Neutrophil (primary cell): Measurements from ENCODE around the gene NPHP1.
"Not testable (repeated sequence)": the region's sequence is repeated elsewhere in the genome, so short reads cannot be mapped to it uniquely, and the experiment has no call there.

ENCODE experiments used
- H3K27ac ChIP-seq: fragments of 200-600 bp; sonication (generic); 2 replicates; pipeline ENCODE4 v1.5.1; 2016; ENCODE audit warnings: mild to moderate bottlenecking, moderate library complexity
- H3K27me3 ChIP-seq: fragments of 200-600 bp; sonication (generic); 2 replicates; pipeline ENCODE4 v1.6.0; 2016; ENCODE audit warnings: mild to moderate bottlenecking
- H3K36me3 ChIP-seq: fragments of 200-600 bp; sonication (generic); 2 replicates; pipeline ENCODE4 v1.5.1; 2017
- H3K4me1 ChIP-seq, 2 experiments: fragments of 200-600 bp in 1 of 2; sonication (generic) in 1 of 2; 1 replicate in 1 of 2; 2 replicates in 1 of 2; pipeline versions ENCODE4 v1.5.1 to v1.6.1; 2013 to 2016; ENCODE audit warnings: low read depth in 1 of 2, low read length in 1 of 2, mild to moderate bottlenecking in 1 of 2, moderate library complexity in 1 of 2; ENCODE audit not compliant: control insufficient read depth in 1 of 2, insufficient read depth in 1 of 2
- H3K4me3 ChIP-seq, 2 experiments: fragments of 200-600 bp in 1 of 2; sonication (generic) in 1 of 2; 1 replicate in 1 of 2; 2 replicates in 1 of 2; pipeline ENCODE4 v1.5.1; 2013 to 2016; ENCODE audit warnings: low read depth in 1 of 2, low read length in 1 of 2, mild to moderate bottlenecking in 1 of 2, moderate library complexity in 1 of 2
- H3K9me3 ChIP-seq: fragments of 200-600 bp; sonication (generic); 2 replicates; pipeline ENCODE4 v1.5.1; 2016
- CTCF ChIP-seq: fragments of 200-600 bp; sonication (generic); IDR thresholded peaks from 2 replicates; pipeline ENCODE4 v1.5.1; 2016; ENCODE audit warnings: antibody characterized with exemption

The NPHP1 gene

GRCh38 chr2:110197452-110197851, 7.4 kb downstream of the NPHP1 start:
- no peak for TF ChIP-seq CTCF
- Histone ChIP-seq H3K27me3 (no peaks in the 10 kb centered on the region), H3K4me3 (no peak overlapping the region), H3K9me3 (no peaks in the 10 kb centered on the region), H3K27ac (no peak overlapping the region), H3K36me3 (no peaks in the 10 kb centered on the region), H3K4me1 (no peaks in the 10 kb centered on the region)

GRCh38 chr2:110190169-110190568, 14.6 kb downstream of the NPHP1 start:
- H3K4me1 ChIP-seq, H3K27me3 ChIP-seq, H3K9me3 ChIP-seq, H3K4me3 ChIP-seq, H3K36me3 ChIP-seq, H3K27ac ChIP-seq: not testable (repeated sequence)

GRCh38 chr2:110182449-110182848, 22.4 kb downstream of the NPHP1 start:
- no peak overlapping the region for H3K27ac ChIP-seq
- no peaks in the 10 kb centered on the region for H3K27me3 ChIP-seq
- TF ChIP-seq CTCF, result no peak
- H3K4me3 ChIP-seq, result no peak overlapping the region
- H3K9me3 ChIP-seq, result no peaks in the 10 kb centered on the region
- no peaks in the 10 kb centered on the region for H3K4me1 ChIP-seq
- H3K36me3 ChIP-seq, result no peaks in the 10 kb centered on the region

- Histone ChIP-seq H3K27me3 (no peaks in the 10 kb centered on the region), H3K4me3 (no peak overlapping the region), H3K9me3 (no peaks in the 10 kb centered on the region), H3K36me3 (no peaks in the 10 kb centered on the region), H3K27ac (no peak overlapping the region), H3K4me1 (no peaks in the 10 kb centered on the region)
- no peak for TF ChIP-seq CTCF
Measured at GRCh38 chr2:110180036-110180435, 24.8 kb downstream of the NPHP1 start.

GRCh38 chr2:110173523-110173922, 31.3 kb downstream of the NPHP1 start:
- no peak overlapping the region for H3K4me3 ChIP-seq
- H3K9me3 ChIP-seq, result no peaks in the 10 kb centered on the region
- H3K4me1 ChIP-seq, result no peaks in the 10 kb centered on the region
- H3K36me3 ChIP-seq, result no peaks in the 10 kb centered on the region
- no peak overlapping the region for H3K27ac ChIP-seq
- H3K27me3 ChIP-seq, result peaks cover 10% of the 10 kb centered on the region
- TF ChIP-seq CTCF, result no peak

GRCh38 chr2:110172506-110172905, 32.3 kb downstream of the NPHP1 start:
- Histone ChIP-seq H3K4me1 (no peaks in the 10 kb centered on the region), H3K27ac (no peak overlapping the region), H3K36me3 (no peaks in the 10 kb centered on the region), H3K4me3 (no peak overlapping the region), H3K9me3 (no peaks in the 10 kb centered on the region), H3K27me3 (peaks cover 10% of the 10 kb centered on the region)
- TF ChIP-seq CTCF, result no peak
